ENCODE measurements around the gene AGBL1.
A peak's percentile ranks its signal among the peaks of the same experiment; 100 is the strongest.

Gene AGBL1

DNA sequence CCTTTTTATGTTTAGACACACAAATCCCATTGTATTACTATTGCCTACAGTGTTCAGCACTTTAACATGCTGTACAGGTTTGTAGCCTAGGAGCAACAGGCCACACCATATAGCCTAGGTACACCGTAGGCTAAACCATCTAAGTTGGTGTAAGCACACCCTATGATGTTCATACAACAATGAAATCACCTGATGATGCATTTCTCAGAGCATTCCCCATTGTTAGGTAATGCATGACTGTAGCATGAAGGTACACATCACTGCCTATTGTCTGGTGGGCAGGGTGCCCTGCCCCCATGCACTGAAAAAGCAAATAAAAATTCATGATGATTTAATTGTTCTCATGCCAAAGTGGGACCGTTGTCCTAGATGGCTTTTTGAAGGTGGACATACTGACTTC is 183.6 kb downstream of the AGBL1 start:
- no peaks in the 10 kb centered on the region for H3K4me1 ChIP-seq (ENCODE audit: control insufficient read depth, insufficient read depth, low read length)

DNA sequence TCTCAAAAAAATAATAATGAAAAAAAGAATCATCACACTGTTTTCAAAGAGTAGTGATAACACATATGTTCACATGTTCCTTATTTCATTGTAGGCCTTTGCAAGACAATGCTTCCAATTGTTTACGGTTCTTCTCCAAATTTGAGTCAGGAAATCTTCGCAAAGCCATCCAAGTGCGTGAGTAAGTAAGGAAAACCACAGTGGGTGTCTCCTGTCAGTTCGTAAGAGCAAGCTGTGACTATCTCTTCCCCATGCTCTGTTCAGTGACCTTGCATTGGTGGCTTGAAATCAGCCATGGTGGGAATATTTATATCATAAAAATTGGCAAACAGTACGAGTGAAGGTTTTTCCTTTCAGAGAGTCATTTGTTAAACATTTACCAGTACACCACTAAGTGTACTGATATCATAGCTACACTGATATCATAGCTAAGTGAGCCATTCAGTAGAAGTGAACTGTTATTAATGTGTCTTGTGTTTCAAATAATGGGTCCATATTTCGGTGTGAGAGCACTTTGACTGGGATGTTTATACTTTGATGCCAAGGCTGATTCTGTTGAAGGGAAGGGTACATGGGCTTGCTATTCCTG is 187.3 kb downstream of the AGBL1 start:
- H3K4me3 ChIP-seq (ENCODE audit: low read depth, low read length): no peak overlapping the region
- no peaks in the 10 kb centered on the region for H3K27me3 ChIP-seq (ENCODE audit: control insufficient read depth, insufficient read depth, low read length)
- no peaks in the 10 kb centered on the region for H3K4me1 ChIP-seq (ENCODE audit: control insufficient read depth, insufficient read depth, low read length)
- H3K9ac ChIP-seq (ENCODE audit: low read depth, low read length): no peak overlapping the region
- no peaks in the 10 kb centered on the region for H3K9me3 ChIP-seq (ENCODE audit: control insufficient read depth, insufficient read depth, low read length)
- no peaks in the 10 kb centered on the region for H3K36me3 ChIP-seq (ENCODE audit: control insufficient read depth, insufficient read depth, low read length)

More for the DNA sequence above, 183.6 kb downstream of the AGBL1 start:
- H3K9ac ChIP-seq (ENCODE audit: low read depth, low read length): no peak overlapping the region
- no peaks in the 10 kb centered on the region for H3K9me3 ChIP-seq (ENCODE audit: control insufficient read depth, insufficient read depth, low read length)
- H3K27me3 ChIP-seq (ENCODE audit: control insufficient read depth, insufficient read depth, low read length): no peaks in the 10 kb centered on the region
- H3K36me3 ChIP-seq (ENCODE audit: control insufficient read depth, insufficient read depth, low read length): no peaks in the 10 kb centered on the region
- H3K4me3 ChIP-seq (ENCODE audit: low read depth, low read length): no peak overlapping the region

DNA sequence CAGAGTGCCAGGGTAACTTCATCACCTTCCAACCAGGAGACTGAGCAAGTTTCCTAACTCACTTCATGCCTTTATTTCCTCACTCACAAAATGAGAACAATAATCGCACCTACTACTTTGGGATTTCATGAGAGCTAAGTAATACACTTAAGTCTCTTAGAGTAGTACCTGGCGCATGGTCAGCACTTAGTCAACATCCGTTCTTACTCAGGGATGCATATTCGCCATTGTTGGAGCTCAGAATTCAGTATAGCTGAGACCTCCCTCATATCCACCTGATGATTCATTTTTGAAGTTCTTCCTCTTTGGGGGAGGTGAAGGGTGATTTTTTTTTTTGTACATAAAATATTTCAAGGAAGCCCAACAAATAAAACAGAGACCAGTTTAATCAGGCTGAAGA is 188.2 kb downstream of the AGBL1 start:
- Histone ChIP-seq H3K9me3 (ENCODE audit: control insufficient read depth, insufficient read depth, low read length) (no peaks in the 10 kb centered on the region), H3K27me3 (ENCODE audit: control insufficient read depth, insufficient read depth, low read length) (no peaks in the 10 kb centered on the region), H3K4me1 (ENCODE audit: control insufficient read depth, insufficient read depth, low read length) (no peaks in the 10 kb centered on the region), H3K36me3 (ENCODE audit: control insufficient read depth, insufficient read depth, low read length) (no peaks in the 10 kb centered on the region), H3K4me3 (ENCODE audit: low read depth, low read length) (no peak overlapping the region), H3K9ac (ENCODE audit: low read depth, low read length) (no peak overlapping the region)

- Histone ChIP-seq H3K9ac (ENCODE audit: low read depth, low read length) (no peak overlapping the region), H3K36me3 (ENCODE audit: control insufficient read depth, insufficient read depth, low read length) (no peaks in the 10 kb centered on the region), H3K9me3 (ENCODE audit: control insufficient read depth, insufficient read depth, low read length) (no peaks in the 10 kb centered on the region), H3K27me3 (ENCODE audit: control insufficient read depth, insufficient read depth, low read length) (no peaks in the 10 kb centered on the region), H3K4me1 (ENCODE audit: control insufficient read depth, insufficient read depth, low read length) (no peaks in the 10 kb centered on the region), H3K4me3 (ENCODE audit: low read depth, low read length) (no peak overlapping the region)
Measured at GRCh38 chr15:86268558-86268957, 188.9 kb downstream of the AGBL1 start.

DNA sequence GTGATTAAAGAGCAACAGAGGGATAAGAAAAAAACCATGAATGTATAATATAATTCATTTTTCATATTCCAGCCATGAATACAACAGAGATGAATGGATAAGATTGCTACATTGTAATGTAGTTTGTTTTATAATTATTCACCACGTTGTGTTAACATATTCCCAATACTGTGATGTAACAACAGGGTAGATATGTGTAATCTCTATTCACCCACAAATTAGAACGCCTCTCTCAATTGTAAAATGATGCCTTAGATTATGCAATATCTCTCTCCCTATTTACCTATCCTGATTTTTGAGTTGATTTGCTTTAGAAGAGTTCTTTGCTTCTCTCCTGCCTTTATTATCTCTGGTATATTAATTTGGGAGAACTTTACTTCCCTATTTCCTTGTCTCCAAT is 193.6 kb downstream of the AGBL1 start:
- Histone ChIP-seq H3K27me3 (ENCODE audit: control insufficient read depth, insufficient read depth, low read length) (no peaks in the 10 kb centered on the region), H3K9me3 (ENCODE audit: control insufficient read depth, insufficient read depth, low read length) (no peaks in the 10 kb centered on the region), H3K4me3 (ENCODE audit: low read depth, low read length) (no peak overlapping the region), H3K36me3 (ENCODE audit: control insufficient read depth, insufficient read depth, low read length) (no peaks in the 10 kb centered on the region), H3K4me1 (ENCODE audit: control insufficient read depth, insufficient read depth, low read length) (no peaks in the 10 kb centered on the region), H3K9ac (ENCODE audit: low read depth, low read length) (no peak overlapping the region)

DNA sequence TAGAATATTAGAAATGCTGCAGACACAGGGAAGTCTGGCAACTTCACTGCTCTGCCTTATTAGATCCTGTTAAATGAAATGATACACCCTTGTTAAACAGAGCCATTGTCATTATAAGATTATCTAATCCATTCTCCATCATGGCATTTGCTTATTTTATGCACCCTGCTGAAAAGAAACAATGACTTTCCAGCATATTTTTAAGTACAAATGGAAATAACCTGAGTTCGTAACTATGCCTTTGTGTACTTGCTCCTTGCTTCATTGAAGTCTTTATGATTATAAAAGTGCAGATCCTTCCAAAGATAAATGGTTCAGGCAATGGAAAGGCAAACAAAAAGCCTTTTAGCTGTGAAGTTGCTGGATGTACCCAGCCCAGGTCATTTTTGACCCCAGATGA is 195.7 kb downstream of the AGBL1 start:
- H3K4me3 ChIP-seq (ENCODE audit: low read depth, low read length): no peak overlapping the region
- H3K4me1 ChIP-seq (ENCODE audit: control insufficient read depth, insufficient read depth, low read length): no peaks in the 10 kb centered on the region
- no peaks in the 10 kb centered on the region for H3K9me3 ChIP-seq (ENCODE audit: control insufficient read depth, insufficient read depth, low read length)
- H3K27me3 ChIP-seq (ENCODE audit: control insufficient read depth, insufficient read depth, low read length): no peaks in the 10 kb centered on the region
- no peak overlapping the region for H3K9ac ChIP-seq (ENCODE audit: low read depth, low read length)
- H3K36me3 ChIP-seq (ENCODE audit: control insufficient read depth, insufficient read depth, low read length): no peaks in the 10 kb centered on the region

DNA sequence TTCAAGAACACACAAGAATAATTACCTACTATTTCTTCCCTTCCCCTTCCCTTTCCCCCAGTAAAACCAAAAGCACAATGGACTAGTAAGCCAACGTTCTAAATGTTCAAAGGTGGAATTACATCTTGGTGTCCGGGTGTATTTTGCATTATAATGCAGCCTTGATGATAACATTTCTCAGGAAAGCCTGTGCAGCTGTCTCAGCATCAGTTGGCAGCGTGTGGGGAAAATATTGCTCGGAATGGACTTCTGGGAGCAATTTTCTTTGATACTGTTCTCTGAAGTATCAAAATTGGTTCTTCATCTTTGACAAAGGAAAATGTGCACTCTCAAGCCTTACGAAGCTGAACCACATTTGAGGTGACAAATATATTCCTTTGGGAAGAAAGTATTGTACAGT is 198.9 kb downstream of the AGBL1 start:
- Histone ChIP-seq H3K4me3 (ENCODE audit: low read depth, low read length) (no peak overlapping the region), H3K9ac (ENCODE audit: low read depth, low read length) (no peak overlapping the region), H3K9me3 (ENCODE audit: control insufficient read depth, insufficient read depth, low read length) (no peaks in the 10 kb centered on the region), H3K27me3 (ENCODE audit: control insufficient read depth, insufficient read depth, low read length) (no peaks in the 10 kb centered on the region), H3K36me3 (ENCODE audit: control insufficient read depth, insufficient read depth, low read length) (no peaks in the 10 kb centered on the region), H3K4me1 (ENCODE audit: control insufficient read depth, insufficient read depth, low read length) (no peaks in the 10 kb centered on the region)

GRCh38 chr15:86284635-86285034 is 205.0 kb downstream of the AGBL1 start:
- no peaks in the 10 kb centered on the region for H3K9me3 ChIP-seq (ENCODE audit: control insufficient read depth, insufficient read depth, low read length)
- H3K27me3 ChIP-seq (ENCODE audit: control insufficient read depth, insufficient read depth, low read length): no peaks in the 10 kb centered on the region
- H3K4me3 ChIP-seq (ENCODE audit: low read depth, low read length): no peak overlapping the region
- peaks cover 2% of the 10 kb centered on the region for H3K4me1 ChIP-seq (ENCODE audit: control insufficient read depth, insufficient read depth, low read length)
- no peaks in the 10 kb centered on the region for H3K36me3 ChIP-seq (ENCODE audit: control insufficient read depth, insufficient read depth, low read length)
- no peak overlapping the region for H3K9ac ChIP-seq (ENCODE audit: low read depth, low read length)

GRCh38 chr15:86295511-86295910 is 215.8 kb downstream of the AGBL1 start:
- no peaks in the 10 kb centered on the region for H3K9me3 ChIP-seq (ENCODE audit: control insufficient read depth, insufficient read depth, low read length)
- H3K36me3 ChIP-seq (ENCODE audit: control insufficient read depth, insufficient read depth, low read length): no peaks in the 10 kb centered on the region
- H3K27me3 ChIP-seq (ENCODE audit: control insufficient read depth, insufficient read depth, low read length): no peaks in the 10 kb centered on the region
- H3K4me1 ChIP-seq (ENCODE audit: control insufficient read depth, insufficient read depth, low read length): peaks cover 10% of the 10 kb centered on the region
- H3K4me3 ChIP-seq (ENCODE audit: low read depth, low read length): no peak overlapping the region
- no peak overlapping the region for H3K9ac ChIP-seq (ENCODE audit: low read depth, low read length)

- H3K9ac ChIP-seq (ENCODE audit: low read depth, low read length): no peak overlapping the region
- peaks cover 13% of the 10 kb centered on the region for H3K4me1 ChIP-seq (ENCODE audit: control insufficient read depth, insufficient read depth, low read length)
- H3K36me3 ChIP-seq (ENCODE audit: control insufficient read depth, insufficient read depth, low read length): no peaks in the 10 kb centered on the region
- H3K9me3 ChIP-seq (ENCODE audit: control insufficient read depth, insufficient read depth, low read length): no peaks in the 10 kb centered on the region
- H3K4me3 ChIP-seq (ENCODE audit: low read depth, low read length): no peak overlapping the region
- H3K27me3 ChIP-seq (ENCODE audit: control insufficient read depth, insufficient read depth, low read length): no peaks in the 10 kb centered on the region
Measured at GRCh38 chr15:86296769-86297168, 217.1 kb downstream of the AGBL1 start.

GRCh38 chr15:86300390-86301125 is 220.9 kb downstream of the AGBL1 start:
- Histone ChIP-seq H3K9ac (ENCODE audit: low read depth, low read length) (peak overlapping the region; percentile 48), H3K9me3 (ENCODE audit: control insufficient read depth, insufficient read depth, low read length) (no peaks in the 10 kb centered on the region), H3K36me3 (ENCODE audit: control insufficient read depth, insufficient read depth, low read length) (no peaks in the 10 kb centered on the region), H3K4me3 (ENCODE audit: low read depth, low read length) (no peak overlapping the region), H3K27me3 (ENCODE audit: control insufficient read depth, insufficient read depth, low read length) (no peaks in the 10 kb centered on the region), H3K4me1 (ENCODE audit: control insufficient read depth, insufficient read depth, low read length) (peaks cover 13% of the 10 kb centered on the region)

DNA sequence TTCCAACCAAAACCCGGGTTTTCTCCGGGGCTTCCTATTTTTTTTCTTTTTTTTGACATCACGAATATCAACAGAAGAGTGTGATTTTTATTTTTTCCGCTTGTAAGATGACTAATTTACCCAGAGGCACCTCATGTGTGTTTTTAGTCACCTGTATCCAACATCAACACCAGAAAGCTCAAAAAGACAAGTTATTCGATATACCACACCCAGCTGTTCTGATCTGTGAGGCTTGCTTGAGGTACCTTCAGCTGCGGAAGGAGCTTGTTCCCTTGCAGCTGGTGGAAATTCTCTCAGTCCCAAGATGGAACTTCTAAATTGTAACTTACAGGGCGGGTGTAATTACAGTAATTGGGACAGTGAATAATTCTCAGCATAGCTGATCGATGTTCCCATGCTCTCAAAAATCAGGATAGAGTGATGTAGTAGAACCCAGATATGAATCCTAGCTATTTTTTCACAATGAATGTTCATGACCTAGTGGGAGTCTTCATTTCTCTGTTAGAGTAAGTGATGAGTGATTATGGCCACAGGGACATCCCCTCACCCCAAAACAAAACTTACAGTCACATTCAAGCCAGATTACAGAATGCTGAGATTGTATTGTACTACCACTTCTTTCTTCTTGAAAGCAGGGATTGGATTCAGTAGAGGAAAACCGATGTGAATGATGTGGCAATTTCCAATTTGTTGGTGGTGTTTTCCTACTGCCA is 232.1 kb downstream of the AGBL1 start:
- no peaks in the 10 kb centered on the region for H3K36me3 ChIP-seq (ENCODE audit: control insufficient read depth, insufficient read depth, low read length)
- H3K27me3 ChIP-seq (ENCODE audit: control insufficient read depth, insufficient read depth, low read length): no peaks in the 10 kb centered on the region
- H3K4me1 ChIP-seq (ENCODE audit: control insufficient read depth, insufficient read depth, low read length): no peaks in the 10 kb centered on the region
- H3K4me3 ChIP-seq (ENCODE audit: low read depth, low read length): no peak overlapping the region
- H3K9ac ChIP-seq (ENCODE audit: low read depth, low read length): no peak overlapping the region
- H3K9me3 ChIP-seq (ENCODE audit: control insufficient read depth, insufficient read depth, low read length): no peaks in the 10 kb centered on the region
